SK-N-SH treated with all-trans-retinoic acid at 6 μM for 48 hours (cell line): ENCODE measurements around the gene ATOX1.

Experiments used
- ARNTL ChIP-seq: fragments of 450-650 bp; formaldehyde crosslinking; IDR thresholded peaks from 2 replicates; pipeline ENCODE4 v1.5.0; 2020; ENCODE audit warnings: low read depth, mild to moderate bottlenecking, moderate library complexity, borderline replicate concordance
- GLIS3 ChIP-seq: fragments of 250-450 bp; sonication (Bioruptor Pico); IDR thresholded peaks from 2 replicates; pipeline ENCODE4 v1.5.0; 2020; ENCODE audit warnings: mild to moderate bottlenecking, moderate library complexity
- PATZ1 ChIP-seq: fragments of 250-450 bp; sonication (Bioruptor Pico); IDR thresholded peaks from 2 replicates; pipeline ENCODE4 v1.8.0; 2020; ENCODE audit warnings: mild to moderate bottlenecking, moderate library complexity, borderline replicate concordance
- ZFP30 ChIP-seq: fragments of 450-650 bp; formaldehyde crosslinking; IDR thresholded peaks from 2 replicates; pipeline ENCODE4 v1.5.0; 2022; ENCODE audit warnings: mild to moderate bottlenecking, moderate library complexity
- ZNF565 ChIP-seq: fragments of 450-650 bp; formaldehyde crosslinking; conservative IDR thresholded peaks from 2 replicates; pipeline ENCODE4 v1.5.0; 2020; ENCODE audit warnings: low read depth, mild to moderate bottlenecking, moderate library complexity
- ZNF8 ChIP-seq: fragments of 450-650 bp; formaldehyde crosslinking; IDR thresholded peaks from 2 replicates; pipeline ENCODE4 v1.5.0; 2020; ENCODE audit warnings: mild to moderate bottlenecking, moderate library complexity

- TF ChIP-seq ARNTL (CRISPR knock-in tag) (no peak), ZNF565 (CRISPR knock-in tag) (no peak), ZNF8 (CRISPR knock-in tag) (no peak), PATZ1 (CRISPR knock-in tag) (no peak), ZFP30 (CRISPR knock-in tag) (no peak), GLIS3 (CRISPR knock-in tag) (no peak)
Measured at GRCh38 chr5:151773951-151774350, 15.5 kb upstream of the ATOX1 start.
